ENCODE results near the gene TMEM120A.
"Not testable (repeated sequence)": the region's sequence is repeated elsewhere in the genome, so short reads cannot be mapped to it uniquely, and the experiment has no call there.

Gene TMEM120A

GRCh38 chr7:75994388-75995051 is at the start of gene TMEM120A:
TSS of gene TMEM120A (minus strand) at chr7:75994595. CDS start at chr7:75994570, 25 bp downstream.
- Histone ChIP-seq H3K4me3 (replicated peaks; ENCODE audit: low read depth, low read length) (peak within 1 kb of the TSS; percentile 91), H3K27me3 (replicated peaks; ENCODE audit: control insufficient read depth, insufficient read depth, low read length) (no peaks in the 10 kb centered on the region), H3K36me3 (ENCODE audit: control insufficient read depth, insufficient read depth, low read length) (peaks cover 6% of the 10 kb centered on the region)
- peak; percentile 19 for TF ChIP-seq CTCF (IDR thresholded peaks at IDR 0.05; ENCODE audit: insufficient read depth, low read length, poor library complexity, severe bottlenecking)
- peak; percentile 90 for DNase-seq (ENCODE audit: extremely low read depth, insufficient read length)

GRCh38 chr7:76040126-76040525 is 45.7 kb upstream of the TMEM120A start:
- no peak for DNase-seq (ENCODE audit: extremely low read depth, insufficient read length)
- TF ChIP-seq CTCF (IDR thresholded peaks at IDR 0.05; ENCODE audit: insufficient read depth, low read length, poor library complexity, severe bottlenecking), result no peak

GRCh38 chr7:76037310-76037709 is 42.9 kb upstream of the TMEM120A start:
- no peaks in the 10 kb centered on the region for H3K27me3 ChIP-seq (replicated peaks; ENCODE audit: control insufficient read depth, insufficient read depth, low read length)
- H3K4me3 ChIP-seq (replicated peaks; ENCODE audit: low read depth, low read length), result no peak overlapping the region
- peaks cover 7% of the 10 kb centered on the region for H3K36me3 ChIP-seq (ENCODE audit: control insufficient read depth, insufficient read depth, low read length)
- no peak for TF ChIP-seq CTCF (IDR thresholded peaks at IDR 0.05; ENCODE audit: insufficient read depth, low read length, poor library complexity, severe bottlenecking)
- no peak for DNase-seq (ENCODE audit: extremely low read depth, insufficient read length)

More at GRCh38 chr7:76040126-76040525, 45.7 kb upstream of the TMEM120A start:
- Histone ChIP-seq H3K36me3 (ENCODE audit: control insufficient read depth, insufficient read depth, low read length) (peaks cover 8% of the 10 kb centered on the region), H3K4me3 (replicated peaks; ENCODE audit: low read depth, low read length) (no peak overlapping the region), H3K27me3 (replicated peaks; ENCODE audit: control insufficient read depth, insufficient read depth, low read length) (no peaks in the 10 kb centered on the region)

GRCh38 chr7:76031964-76032363 is 37.6 kb upstream of the TMEM120A start:
- Histone ChIP-seq H3K4me3 (replicated peaks; ENCODE audit: low read depth, low read length) (no peak overlapping the region), H3K27me3 (replicated peaks; ENCODE audit: control insufficient read depth, insufficient read depth, low read length) (no peaks in the 10 kb centered on the region), H3K36me3 (ENCODE audit: control insufficient read depth, insufficient read depth, low read length) (peaks cover 7% of the 10 kb centered on the region)
- no peak for DNase-seq (ENCODE audit: extremely low read depth, insufficient read length)
- no peak for TF ChIP-seq CTCF (IDR thresholded peaks at IDR 0.05; ENCODE audit: insufficient read depth, low read length, poor library complexity, severe bottlenecking)

- not testable (repeated sequence) for H3K4me3 ChIP-seq (replicated peaks; ENCODE audit: low read depth, low read length); DNase-seq (ENCODE audit: extremely low read depth, insufficient read length); H3K27me3 ChIP-seq (replicated peaks; ENCODE audit: control insufficient read depth, insufficient read depth, low read length); H3K36me3 ChIP-seq (ENCODE audit: control insufficient read depth, insufficient read depth, low read length)
Measured at GRCh38 chr7:76029682-76030081, 35.3 kb upstream of the TMEM120A start.

GRCh38 chr7:76023002-76023401 is 28.6 kb upstream of the TMEM120A start:
- Histone ChIP-seq H3K27me3 (replicated peaks; ENCODE audit: control insufficient read depth, insufficient read depth, low read length) (no peaks in the 10 kb centered on the region), H3K36me3 (ENCODE audit: control insufficient read depth, insufficient read depth, low read length) (peaks cover 12% of the 10 kb centered on the region), H3K4me3 (replicated peaks; ENCODE audit: low read depth, low read length) (no peak overlapping the region)
- no peak for DNase-seq (ENCODE audit: extremely low read depth, insufficient read length)
- TF ChIP-seq CTCF (IDR thresholded peaks at IDR 0.05; ENCODE audit: insufficient read depth, low read length, poor library complexity, severe bottlenecking), result no peak
